Neural cell (in vitro differentiated cells): Measurements from ENCODE around the gene ZNF618. TPM values are rescaled to one million over a fixed set of nuclear protein-coding genes. Genes with fewer than 3 reads are reported as not detected.

Experiments used
- H2AFZ ChIP-seq: fragments of 200-600, 300-800 bp; sonication (generic), shearing (Covaris generic); 2 replicates; pipeline ENCODE4 v1.6.0; 2014; ENCODE audit warnings: low read depth, mild to moderate bottlenecking, antibody characterized with exemption, low read length, moderate library complexity
- H3F3A ChIP-seq: fragments of 200-600 bp; shearing (Covaris generic); 2 replicates; pipeline ENCODE4 v1.6.1; 2016; ENCODE audit warnings: mild to moderate bottlenecking, moderate library complexity, mixed read lengths, antibody characterized with exemption, low read length; ENCODE audit not compliant: insufficient read depth, poor library complexity, severe bottlenecking
- H3K27ac ChIP-seq: fragments of 200-600, 300-800 bp; sonication (generic), shearing (Covaris generic); 2 replicates; pipeline ENCODE4 v1.5.1; 2014; ENCODE audit warnings: mild to moderate bottlenecking, low read length, moderate library complexity
- H3K27me3 ChIP-seq: fragments of 300-800, 200-600 bp; sonication (generic), shearing (Covaris generic); 2 replicates; pipeline ENCODE4 v1.6.0; 2014; ENCODE audit warnings: mild to moderate bottlenecking, low read depth, low read length, moderate library complexity; ENCODE audit not compliant: insufficient read depth
- H3K36me3 ChIP-seq: fragments of 300-800, 200-600 bp; sonication (generic), shearing (Covaris generic); 2 replicates; pipeline ENCODE4 v1.5.1; 2014; ENCODE audit warnings: mild to moderate bottlenecking, antibody characterized with exemption, low read length, moderate library complexity; ENCODE audit not compliant: insufficient read depth
- H3K4me2 ChIP-seq: fragments of 300-800, 200-600 bp; sonication (generic), shearing (Covaris generic); 2 replicates; pipeline ENCODE4 v1.6.0; 2014; ENCODE audit warnings: mild to moderate bottlenecking, low read length
- H3K4me3 ChIP-seq: fragments of 300-800, 200-600 bp; sonication (generic), shearing (Covaris generic); 2 replicates; pipeline ENCODE4 v1.5.1; 2014; ENCODE audit warnings: mild to moderate bottlenecking, low read length, moderate library complexity
- H3K79me2 ChIP-seq: fragments of 200-600 bp; shearing (Covaris generic); replicated peaks from 2 replicates; pipeline ENCODE4 v1.6.0; 2014; ENCODE audit warnings: mild to moderate bottlenecking, low read length, moderate library complexity; ENCODE audit not compliant: insufficient read depth
- H3K9ac ChIP-seq: fragments of 300-800, 200-600 bp; sonication (generic), shearing (Covaris generic); 2 replicates; pipeline ENCODE4 v1.6.1; 2016; ENCODE audit warnings: mild to moderate bottlenecking, low read length, mixed read lengths
- H3K9me2 ChIP-seq: fragments of 200-600 bp; shearing (Covaris generic); 2 replicates; pipeline ENCODE4 v1.6.1; 2016; ENCODE audit warnings: mild to moderate bottlenecking, low read length, mixed read lengths; ENCODE audit not compliant: insufficient read depth
- H3K9me3 ChIP-seq: fragments of 200-600, 300-800 bp; sonication (generic), shearing (Covaris generic); 2 replicates; pipeline ENCODE4 v1.6.1; 2016; ENCODE audit warnings: mild to moderate bottlenecking, mixed run types, low read length, moderate library complexity, mixed read lengths
- H4K20me1 ChIP-seq: fragments of 200-600 bp; shearing (Covaris generic); 2 replicates; pipeline ENCODE4 v1.6.1; 2016; ENCODE audit warnings: mild to moderate bottlenecking, mixed run types; ENCODE audit not compliant: insufficient read depth
- CTCF ChIP-seq: fragments of 450-650 bp; IDR thresholded peaks from 2 replicates; pipeline ENCODE4 v1.5.1; 2014; ENCODE audit warnings: antibody characterized with exemption, mild to moderate bottlenecking, moderate library complexity; ENCODE audit not compliant: poor library complexity, severe bottlenecking
- EP300 ChIP-seq: fragments of 450-650 bp; conservative IDR thresholded peaks from 2 replicates; pipeline ENCODE4 v1.6.1; 2014; ENCODE audit warnings: antibody characterized with exemption, mild to moderate bottlenecking, moderate library complexity; ENCODE audit not compliant: poor library complexity, severe bottlenecking
- EZH2 ChIP-seq: fragments of 200-600, 300-800 bp; shearing (Covaris generic), sonication (generic); IDR thresholded peaks from 2 replicates; pipeline ENCODE4 v1.6.1; 2014; ENCODE audit warnings: antibody characterized with exemption, low read length, borderline replicate concordance, mild to moderate bottlenecking; ENCODE audit not compliant: insufficient read depth, poor library complexity, severe bottlenecking
- MXI1 ChIP-seq: fragments of 450-650 bp; conservative IDR thresholded peaks from 2 replicates; pipeline ENCODE4 v1.6.1; 2014; ENCODE audit warnings: antibody characterized with exemption, mild to moderate bottlenecking; ENCODE audit not compliant: poor library complexity, severe bottlenecking
- POLR2AphosphoS5 ChIP-seq: IDR thresholded peaks from 2 replicates; pipeline ENCODE4 v1.6.1; 2012
- RAD21 ChIP-seq: fragments of 450-650 bp; conservative IDR thresholded peaks from 2 replicates; pipeline ENCODE4 v1.6.1; 2014; ENCODE audit warnings: antibody characterized with exemption, mild to moderate bottlenecking, moderate library complexity
- REST ChIP-seq: IDR thresholded peaks from 2 replicates; pipeline ENCODE4 v1.6.1; 2012; ENCODE audit warnings: borderline replicate concordance
- SMC3 ChIP-seq: fragments of 450-650 bp; conservative IDR thresholded peaks from 2 replicates; pipeline ENCODE4 v1.6.1; 2014; ENCODE audit warnings: antibody characterized with exemption, mild to moderate bottlenecking, moderate library complexity; ENCODE audit not compliant: poor library complexity
- TAF1 ChIP-seq: IDR thresholded peaks from 2 replicates; pipeline ENCODE4 v1.6.1; 2012; ENCODE audit warnings: low read depth
- polyA plus RNA-seq: library from polyadenylated mRNA; depleted of rRNA; stranded (reverse); fragments of >200 nt; gene quantifications from 2 replicates; pipeline ENCODE4 v1.2.3, GENCODE V29; 2014

Gene ZNF618
- polyA plus RNA-seq, 1 donor from 2014 or later = 7.1 TPM

- Histone ChIP-seq H3K27me3 (no peaks in the 10 kb centered on the region), H3K79me2 (peaks cover 4% of the 10 kb centered on the region), H3K27ac (no peak overlapping the region), H2AFZ (no peak overlapping the region), H3K9me3 (peaks cover 3% of the 10 kb centered on the region), H3K36me3 (peaks cover 20% of the 10 kb centered on the region), H3K4me2 (no peak overlapping the region), H3K9ac (no peak overlapping the region), H3F3A (no peaks in the 10 kb centered on the region), H3K4me3 (no peak overlapping the region), H4K20me1 (no peaks in the 10 kb centered on the region), H3K9me2 (no peaks in the 10 kb centered on the region)
- TF ChIP-seq CTCF = no peak
- TF ChIP-seq TAF1 = no peak
- no peak for TF ChIP-seq EZH2
- no peak for TF ChIP-seq REST
- no peak for TF ChIP-seq EP300
- TF ChIP-seq SMC3 = no peak
- no peak for TF ChIP-seq POLR2AphosphoS5
- TF ChIP-seq RAD21 = no peak
- no peak for TF ChIP-seq MXI1
Observed at GRCh38 chr9:114023961-114024360, 147.9 kb downstream of the ZNF618 start.

GRCh38 chr9:114025196-114025753 lies 149.2 kb downstream of the ZNF618 start:
- H3K36me3 ChIP-seq = peaks cover 20% of the 10 kb centered on the region
- TF ChIP-seq RAD21 (no peak), TAF1 (no peak), SMC3 (no peak), CTCF (no peak), REST (no peak), EZH2 (no peak), MXI1 (no peak), EP300 (no peak), POLR2AphosphoS5 (no peak)
- H3K27ac ChIP-seq = no peak overlapping the region
- no peak overlapping the region for H3K9ac ChIP-seq
- H4K20me1 ChIP-seq = no peaks in the 10 kb centered on the region
- H3K4me2 ChIP-seq = no peak overlapping the region
- H3K9me2 ChIP-seq = no peaks in the 10 kb centered on the region
- H2AFZ ChIP-seq = no peak overlapping the region
- no peak overlapping the region for H3K4me3 ChIP-seq
- H3F3A ChIP-seq = no peaks in the 10 kb centered on the region
- H3K27me3 ChIP-seq = no peaks in the 10 kb centered on the region
- H3K9me3 ChIP-seq = peaks cover 3% of the 10 kb centered on the region
- H3K79me2 ChIP-seq = peaks cover 4% of the 10 kb centered on the region
